HFFc6 (cell line): ENCODE measurements around the gene CRX. TPM values are rescaled to one million over a fixed set of nuclear protein-coding genes. Genes with fewer than 3 reads are reported as not detected.
"Not testable (repeated sequence)": the region's sequence is repeated elsewhere in the genome, so short reads cannot be mapped to it uniquely, and the experiment has no call there.

Source experiments
- DNase-seq: peaks from one replicate; pipeline ENCODE4 v3.0.0-alpha.2; 2018
- H3K27ac Mint-ChIP-seq: 2 replicates; pipeline ENCODE4 v1.8.0; 2020; ENCODE audit warnings: mild to moderate bottlenecking, mixed read lengths
- H3K27me3 Mint-ChIP-seq: 2 replicates; pipeline ENCODE4 v1.8.0; 2021; ENCODE audit warnings: mild to moderate bottlenecking, moderate library complexity, mixed read lengths; ENCODE audit not compliant: insufficient read depth
- H3K36me3 Mint-ChIP-seq: 2 replicates; pipeline ENCODE4 v1.8.0; 2021; ENCODE audit warnings: low read depth, mixed read lengths
- H3K4me1 Mint-ChIP-seq: 2 replicates; pipeline ENCODE4 v1.8.0; 2020; ENCODE audit warnings: low read depth, mixed read lengths
- H3K4me3 Mint-ChIP-seq: 2 replicates; pipeline ENCODE4 v1.8.0; 2020; ENCODE audit warnings: mild to moderate bottlenecking, moderate library complexity, mixed read lengths
- H3K9me3 Mint-ChIP-seq: 2 replicates; pipeline ENCODE4 v1.8.0; 2020; ENCODE audit warnings: mild to moderate bottlenecking, mixed read lengths
- CTCF ChIP-seq: fragments of 200-600 bp; sonication (generic); IDR thresholded peaks from 2 replicates; pipeline ENCODE4 v1.5.0; 2021; ENCODE audit warnings: antibody characterized with exemption, mild to moderate bottlenecking
- total RNA-seq, 6 experiments: library from RNA; stranded (reverse); fragmentation: NEBNext Ultra II Directional; extraction: Animal tissue kit (Norgen Biotek cat#: 25700); gene quantifications; 2 replicates in 1 of 6; 3 replicates in 5 of 6; pipeline ENCODE4 v1.2.3, GENCODE V29; 2021

Gene CRX
- total RNA-seq, 6 experiments from 2014 or later = not detected

GRCh38 chr19:47798904-47799266, 22.9 kb upstream of the CRX start:
- H3K27ac Mint-ChIP-seq = no peak overlapping the region
- TF ChIP-seq CTCF = no peak
- no peak overlapping the region for H3K4me3 Mint-ChIP-seq
- peaks cover 8% of the 10 kb centered on the region for H3K27me3 Mint-ChIP-seq
- H3K9me3 Mint-ChIP-seq = peaks cover 4% of the 10 kb centered on the region; the same call in 1 of the 2 replicates
- H3K4me1 Mint-ChIP-seq = no peaks in the 10 kb centered on the region
- H3K36me3 Mint-ChIP-seq = 0 out of 2 replicates have a peak, but pooled peaks cover 4% of the 10 kb centered on the region
- no peak for DNase-seq

GRCh38 chr19:47801270-47801669, 20.5 kb upstream of the CRX start:
- Mint-ChIP-seq H3K36me3 (0 out of 2 replicates have a peak, but pooled peaks cover 4% of the 10 kb centered on the region), H3K4me1 (no peaks in the 10 kb centered on the region), H3K27me3 (peaks cover 19% of the 10 kb centered on the region), H3K27ac (no peak overlapping the region), H3K9me3 (peaks cover 4% of the 10 kb centered on the region; the same call in 1 of the 2 replicates), H3K4me3 (no peak overlapping the region)
- no peak for TF ChIP-seq CTCF
- no peak for DNase-seq

DNA sequence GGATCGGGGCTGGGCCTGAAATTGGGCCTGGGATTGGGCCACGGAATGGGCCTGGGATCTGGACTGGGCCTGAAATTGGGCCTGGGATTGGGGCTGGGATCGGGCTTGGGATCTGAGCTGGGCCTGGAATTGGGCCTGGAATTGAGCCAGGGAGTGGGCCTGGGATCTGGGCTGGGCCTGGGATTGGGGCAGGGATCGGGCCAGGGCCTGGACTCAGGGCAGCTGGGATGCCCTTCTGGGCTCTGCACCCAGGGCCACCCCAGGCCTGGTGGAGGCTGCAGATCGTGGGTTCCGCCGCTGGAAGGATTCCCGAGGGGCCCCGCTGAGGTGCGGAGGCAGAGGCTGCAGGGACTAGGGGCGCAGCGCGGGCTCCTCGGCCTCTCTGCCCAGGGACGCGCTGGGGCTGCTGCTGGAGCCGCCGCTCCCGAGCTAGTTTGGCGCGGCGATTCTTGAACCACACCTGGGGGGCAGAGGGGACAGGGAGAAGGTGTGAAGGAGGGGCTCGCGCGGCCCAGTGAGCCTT, 19.2 kb upstream of the CRX start:
- TF ChIP-seq CTCF = no peak
- DNase-seq = no peak
- Mint-ChIP-seq H3K36me3 (0 out of 2 replicates have a peak, but pooled peaks cover 4% of the 10 kb centered on the region), H3K9me3 (peaks cover 4% of the 10 kb centered on the region; the same call in 1 of the 2 replicates), H3K27ac (no peak overlapping the region), H3K4me1 (no peaks in the 10 kb centered on the region), H3K27me3 (peaks cover 21% of the 10 kb centered on the region), H3K4me3 (no peak overlapping the region)

DNA sequence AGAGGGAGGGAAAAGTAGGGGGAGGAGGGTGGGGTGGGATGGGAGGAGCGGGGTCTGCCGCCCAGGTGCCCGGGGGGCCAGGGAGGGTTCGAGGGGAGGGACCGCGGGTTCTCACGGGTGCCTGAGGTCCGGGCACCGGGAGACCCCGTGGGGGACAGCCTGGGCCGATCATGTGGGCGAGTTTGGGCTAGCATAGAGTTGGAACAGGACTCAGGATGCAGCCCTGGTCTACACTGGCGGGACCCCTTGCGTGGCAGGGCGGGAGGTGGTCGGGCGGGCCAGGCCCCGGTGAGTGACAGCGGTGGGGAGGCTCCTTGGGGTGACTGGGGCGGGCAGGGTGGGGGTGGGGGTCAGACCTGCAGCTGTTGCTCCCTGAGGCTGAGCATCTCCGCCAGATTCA, 18.6 kb upstream of the CRX start:
- not testable (repeated sequence) for H3K27ac Mint-ChIP-seq, H3K36me3 Mint-ChIP-seq, H3K9me3 Mint-ChIP-seq

DNA sequence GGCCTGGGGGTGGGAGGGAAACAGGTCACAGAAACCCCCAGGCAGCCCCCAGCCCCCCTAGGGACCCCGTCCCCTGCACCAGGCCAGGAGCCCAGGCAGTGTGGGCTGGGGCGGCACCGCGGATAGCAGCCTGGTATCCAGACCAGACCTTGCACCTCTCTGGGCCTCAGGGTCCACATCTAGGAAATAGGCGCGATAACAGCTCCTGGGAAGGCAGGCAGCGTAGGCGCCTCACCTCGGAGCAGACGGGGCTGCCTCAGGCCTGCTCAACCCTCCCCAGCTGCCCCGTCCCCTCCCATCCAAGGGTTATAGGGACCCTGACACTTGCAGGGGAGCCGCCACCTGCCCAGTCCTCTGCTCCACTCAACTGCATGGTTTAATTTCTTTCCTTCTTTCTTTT, 18.1 kb upstream of the CRX start:
- H3K4me1 Mint-ChIP-seq, H3K27ac Mint-ChIP-seq, H3K36me3 Mint-ChIP-seq, H3K9me3 Mint-ChIP-seq, DNase-seq, H3K4me3 Mint-ChIP-seq: not testable (repeated sequence)
- peaks cover 21% of the 10 kb centered on the region for H3K27me3 Mint-ChIP-seq

More for the DNA sequence above, 18.6 kb upstream of the CRX start:
- not testable (repeated sequence) for H3K4me1 Mint-ChIP-seq, DNase-seq, H3K4me3 Mint-ChIP-seq
- H3K27me3 Mint-ChIP-seq = peaks cover 21% of the 10 kb centered on the region

DNA sequence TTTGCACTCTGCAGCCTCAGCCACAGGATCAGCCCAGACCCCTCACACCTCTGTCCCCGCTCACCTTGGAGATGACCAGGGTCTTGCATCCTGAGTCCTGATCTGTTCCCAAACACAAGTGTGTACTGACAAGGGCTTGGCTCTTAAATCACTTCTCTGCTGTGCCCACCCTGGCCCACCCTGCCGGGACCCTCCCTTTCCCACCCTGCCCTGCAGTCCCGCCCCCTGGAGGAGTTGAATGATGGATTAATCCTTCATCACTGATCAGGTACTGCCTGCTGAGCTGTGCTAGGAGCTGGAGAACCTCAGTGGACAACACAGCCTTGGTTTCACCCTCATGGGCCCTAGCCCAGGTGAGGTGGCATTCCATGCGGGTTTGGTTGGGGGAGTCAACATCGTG, 17.3 kb upstream of the CRX start, which contains the start of gene TPRX1:
Gene TPRX1, minus strand, starts transcription at position 101 of the 400 bp plus-strand sequence. Its CDS starts 12 bp downstream, at position 89.
- not testable (repeated sequence) for H3K27ac Mint-ChIP-seq, H3K4me1 Mint-ChIP-seq, H3K9me3 Mint-ChIP-seq, H3K36me3 Mint-ChIP-seq, H3K4me3 Mint-ChIP-seq, DNase-seq
- peaks cover 17% of the 10 kb centered on the region for H3K27me3 Mint-ChIP-seq

- no peak for TF ChIP-seq CTCF
- H3K9me3 Mint-ChIP-seq = peaks cover 4% of the 10 kb centered on the region; the same call in 1 of the 2 replicates
- H3K36me3 Mint-ChIP-seq = 0 out of 2 replicates have a peak, but pooled peaks cover 4% of the 10 kb centered on the region
- DNase-seq = no peak
- H3K27ac Mint-ChIP-seq = no peak overlapping the region
- H3K4me3 Mint-ChIP-seq = no peak overlapping the region
- H3K27me3 Mint-ChIP-seq = peaks cover 17% of the 10 kb centered on the region
- H3K4me1 Mint-ChIP-seq = no peaks in the 10 kb centered on the region
Measured at GRCh38 chr19:47805313-47805712, 16.4 kb upstream of the CRX start.
